Measurements from ENCODE around the gene LTBP1.

LTBP1 gene

GRCh38 chr2:33317369-33318007 is 370.7 kb downstream of the LTBP1 start:
- no peak for TF ChIP-seq CTCF (IDR thresholded peaks at IDR 0.05; ENCODE audit: low read depth, low read length)

GRCh38 chr2:33318456-33318855 is 371.7 kb downstream of the LTBP1 start:
- no peak for DNase-seq (ENCODE audit: extremely low read depth, low read depth)
- TF ChIP-seq CTCF (IDR thresholded peaks at IDR 0.05; ENCODE audit: low read depth, low read length) = no peak

More at GRCh38 chr2:33317369-33318007, 370.7 kb downstream of the LTBP1 start:
- DNase-seq (ENCODE audit: extremely low read depth, low read depth) = no peak

- no peak for TF ChIP-seq CTCF (IDR thresholded peaks at IDR 0.05; ENCODE audit: low read depth, low read length)
Observed at GRCh38 chr2:33320573-33320972, 373.8 kb downstream of the LTBP1 start.

GRCh38 chr2:33321236-33321771 is 374.6 kb downstream of the LTBP1 start:
- no peak for DNase-seq (ENCODE audit: extremely low read depth, low read depth)
- TF ChIP-seq CTCF (IDR thresholded peaks at IDR 0.05; ENCODE audit: low read depth, low read length) = no peak

More at GRCh38 chr2:33320573-33320972, 373.8 kb downstream of the LTBP1 start:
- DNase-seq (ENCODE audit: extremely low read depth, low read depth) = no peak

- DNase-seq (ENCODE audit: extremely low read depth, low read depth) = no peak
- TF ChIP-seq CTCF (IDR thresholded peaks at IDR 0.05; ENCODE audit: low read depth, low read length) = no peak
Observed at GRCh38 chr2:33321876-33322483, 375.2 kb downstream of the LTBP1 start.

- no peak for DNase-seq (ENCODE audit: extremely low read depth, low read depth)
- TF ChIP-seq CTCF (IDR thresholded peaks at IDR 0.05; ENCODE audit: low read depth, low read length) = no peak
Observed at GRCh38 chr2:33322612-33323011, 375.9 kb downstream of the LTBP1 start.

- TF ChIP-seq CTCF (IDR thresholded peaks at IDR 0.05; ENCODE audit: low read depth, low read length) = no peak
- DNase-seq (ENCODE audit: extremely low read depth, low read depth) = no peak
Observed at GRCh38 chr2:33323957-33324356, 377.2 kb downstream of the LTBP1 start.
